ENCODE data around the gene JOSD2. TPM values are rescaled to one million over a fixed set of nuclear protein-coding genes. Genes with fewer than 3 reads are reported as not detected.

The JOSD2 gene
- polyA plus RNA-seq, 1 experiment, result 19.6 TPM

GRCh38 chr19:50495020-50495531 is 15.9 kb downstream of the JOSD2 start:
- CTCF ChIA-PET, result no interaction called here
- no peak overlapping the region for H3K27ac ChIP-seq (ENCODE audit: low read depth, low read length)
- no peak for TF ChIP-seq CTCF (IDR thresholded peaks at IDR 0.05; ENCODE audit: low read depth, low read length)

GRCh38 chr19:50494186-50495019 is 16.6 kb downstream of the JOSD2 start:
- Histone ChIP-seq H3K27me3 (ENCODE audit: control insufficient read depth, insufficient read depth, low read length) (peaks cover 51% of the 10 kb centered on the region), H3K4me3 (ENCODE audit: low read depth, low read length) (no peak overlapping the region), H3K27ac (ENCODE audit: low read depth, low read length) (no peak overlapping the region), H3K9me3 (ENCODE audit: control insufficient read depth, insufficient read depth, low read length) (peaks cover 7% of the 10 kb centered on the region)
- ChIA-PET CTCF (no interaction called here), POLR2A (interaction anchor here (0.7 kb wide), 1 partner anchor 299 kb away, joined by 10 read pairs; no protein-coding TSS in a partner anchor)
- TF ChIP-seq CTCF (IDR thresholded peaks at IDR 0.05; ENCODE audit: low read depth, low read length), result no peak
- no peak for DNase-seq (ENCODE audit: low read depth, low spot score)

More at GRCh38 chr19:50495020-50495531, 15.9 kb downstream of the JOSD2 start:
- POLR2A ChIA-PET, result no interaction called here
- H3K9me3 ChIP-seq (ENCODE audit: control insufficient read depth, insufficient read depth, low read length), result peaks cover 7% of the 10 kb centered on the region
- H3K27me3 ChIP-seq (ENCODE audit: control insufficient read depth, insufficient read depth, low read length), result peaks cover 50% of the 10 kb centered on the region
- DNase-seq (ENCODE audit: low read depth, low spot score), result no peak
- H3K4me3 ChIP-seq (ENCODE audit: low read depth, low read length), result no peak overlapping the region

GRCh38 chr19:50493171-50493570 is 17.8 kb downstream of the JOSD2 start:
- ChIA-PET CTCF (no interaction called here), POLR2A (no interaction called here)
- TF ChIP-seq CTCF (IDR thresholded peaks at IDR 0.05; ENCODE audit: low read depth, low read length), result no peak
- Histone ChIP-seq H3K4me3 (ENCODE audit: low read depth, low read length) (no peak overlapping the region), H3K27me3 (ENCODE audit: control insufficient read depth, insufficient read depth, low read length) (peaks cover 52% of the 10 kb centered on the region), H3K27ac (ENCODE audit: low read depth, low read length) (no peak overlapping the region), H3K9me3 (ENCODE audit: control insufficient read depth, insufficient read depth, low read length) (peaks cover 7% of the 10 kb centered on the region)
- no peak for DNase-seq (ENCODE audit: low read depth, low spot score)

GRCh38 chr19:50492303-50493052 is 18.5 kb downstream of the JOSD2 start:
- ChIA-PET CTCF (no interaction called here), POLR2A (no interaction called here)
- DNase-seq (ENCODE audit: low read depth, low spot score), result no peak

More at GRCh38 chr19:50492303-50493052, 18.5 kb downstream of the JOSD2 start:
- H3K27ac ChIP-seq (ENCODE audit: low read depth, low read length), result no peak overlapping the region
- no peak overlapping the region for H3K4me3 ChIP-seq (ENCODE audit: low read depth, low read length)
- H3K27me3 ChIP-seq (ENCODE audit: control insufficient read depth, insufficient read depth, low read length), result peaks cover 48% of the 10 kb centered on the region
- no peak for TF ChIP-seq CTCF (IDR thresholded peaks at IDR 0.05; ENCODE audit: low read depth, low read length)
- peaks cover 9% of the 10 kb centered on the region for H3K9me3 ChIP-seq (ENCODE audit: control insufficient read depth, insufficient read depth, low read length)
